Endothelial cell of umbilical vein (primary cell): Measurements from ENCODE around the gene LAMP5. TPM values are rescaled to one million over a fixed set of nuclear protein-coding genes. Genes with fewer than 3 reads are reported as not detected.

Source experiments
- BruUV-seq: library from RNA; stranded (reverse); fragments of 400-500 nt; replicated peaks from 2 replicates; lab custom pipeline; 2021; lab: Mats Ljungman, UMichigan
- CTCF ChIA-PET: fragments of 300-600, 350-600 bp; sonication (Branson Sonifier 250); formaldehyde crosslinking; loops from one replicate; lab custom pipeline; 2021; ENCODE audit warnings: antibody characterized with exemption, inconsistent platforms; lab: Charles Lee
- POLR2A ChIA-PET: fragments of 300-600, 350-600 bp; sonication (Branson Sonifier 250); formaldehyde crosslinking; loops from one replicate; lab custom pipeline; 2021; ENCODE audit warnings: antibody characterized with exemption, inconsistent platforms; lab: Charles Lee
- DNase-seq: peaks from one replicate; pipeline ENCODE4 v3.0.0-alpha.2; 2011; ENCODE audit warnings: low read depth, low spot score
- FAIRE-seq: peaks from 2 replicates; lab custom pipeline; 2011; peaks lifted over from hg19 to GRCh38; lab: Jason Lieb, UNC
- H2AFZ ChIP-seq: 2 replicates; pipeline ENCODE4 v1.6.0; 2012; ENCODE audit warnings: low read depth, low read length, control low read depth, inconsistent platforms
- H3K27ac ChIP-seq: 2 replicates; pipeline ENCODE4 v1.5.1; 2011; ENCODE audit warnings: low read depth, mild to moderate bottlenecking, control low read depth, low read length, moderate library complexity; ENCODE audit not compliant: insufficient read depth
- H3K27me3 ChIP-seq, 2 experiments: 2 replicates each; pipeline versions ENCODE4 v1.6.0 to v1.6.1; 2011; ENCODE audit warnings: low read length in 2 of 2, mixed read lengths in 1 of 2; ENCODE audit not compliant: control insufficient read depth in 2 of 2, insufficient read depth in 2 of 2
- H3K36me3 ChIP-seq, 2 experiments: 2 replicates in 1 of 2; 3 replicates in 1 of 2; pipeline ENCODE4 v1.5.1; 2011; ENCODE audit warnings: low read length in 2 of 2, mild to moderate bottlenecking in 1 of 2, moderate library complexity in 1 of 2; ENCODE audit not compliant: control insufficient read depth in 2 of 2, insufficient read depth in 2 of 2; ENCODE audit errors: extremely low read depth in 1 of 2
- H3K4me1 ChIP-seq: 3 replicates; pipeline ENCODE4 v1.5.1; 2011; ENCODE audit warnings: mild to moderate bottlenecking, low read length; ENCODE audit not compliant: control insufficient read depth, insufficient read depth; ENCODE audit errors: extremely low read depth
- H3K4me2 ChIP-seq: 2 replicates; pipeline ENCODE4 v1.6.1; 2011; ENCODE audit warnings: low read length, control low read depth, mixed read lengths; ENCODE audit not compliant: insufficient read depth
- H3K4me3 ChIP-seq, 3 experiments: fragments of 200-600 bp in 1 of 3; sonication (generic), shearing (Covaris generic) in 1 of 3; replicated peaks in 1 of 3; 2 replicates each; pipeline ENCODE4 v1.5.1; 2011 to 2016; ENCODE audit warnings: control low read depth in 3 of 3, low read length in 3 of 3, mild to moderate bottlenecking in 2 of 3, inconsistent platforms in 1 of 3, low read depth in 1 of 3, moderate library complexity in 1 of 3; ENCODE audit not compliant: insufficient read depth in 1 of 3
- H3K79me2 ChIP-seq: 2 replicates; pipeline ENCODE4 v1.6.0; 2012; ENCODE audit warnings: low read length, inconsistent platforms; ENCODE audit not compliant: control insufficient read depth, insufficient read depth
- H3K9ac ChIP-seq: replicated peaks from 2 replicates; pipeline ENCODE3; 2011; ENCODE audit warnings: low read length, control low read depth; ENCODE audit not compliant: insufficient read depth; ENCODE audit errors: extremely low read depth
- H3K9me1 ChIP-seq: replicated peaks from 3 replicates; pipeline ENCODE4 v1.6.0; 2011; ENCODE audit warnings: mild to moderate bottlenecking, low read length; ENCODE audit not compliant: control insufficient read depth, insufficient read depth; ENCODE audit errors: extremely low read depth
- H3K9me3 ChIP-seq: replicated peaks from 2 replicates; pipeline ENCODE4 v1.5.1; 2012; ENCODE audit warnings: low read length, inconsistent platforms; ENCODE audit not compliant: control insufficient read depth, insufficient read depth
- H4K20me1 ChIP-seq: replicated peaks from 2 replicates; pipeline ENCODE3; 2011; ENCODE audit warnings: mild to moderate bottlenecking, low read length; ENCODE audit not compliant: control insufficient read depth, insufficient read depth; ENCODE audit errors: extremely low read depth
- CTCF ChIP-seq, 2 donors: IDR thresholded peaks; 1 replicate in 1 of 2; 2 replicates in 1 of 2; pipeline ENCODE4 v1.5.1; 2011; ENCODE audit warnings: low read length in 2 of 2, mild to moderate bottlenecking in 2 of 2, moderate library complexity in 2 of 2, control low read depth in 1 of 2, inconsistent platforms in 1 of 2, low read depth in 1 of 2; ENCODE audit not compliant: insufficient read depth in 1 of 2; ENCODE audit errors: extremely low read depth in 1 of 2
- EZH2 ChIP-seq: IDR thresholded peaks from 2 replicates; pipeline ENCODE4 v1.6.1; 2012; ENCODE audit warnings: borderline replicate concordance, low read depth, mild to moderate bottlenecking, moderate library complexity, low read length, inconsistent platforms; ENCODE audit not compliant: severe bottlenecking
- FOS ChIP-seq: IDR thresholded peaks from 2 replicates; pipeline ENCODE4 v1.6.1; 2011; ENCODE audit warnings: mild to moderate bottlenecking, low read length, moderate library complexity, borderline replicate concordance; ENCODE audit not compliant: insufficient read depth
- GATA2 ChIP-seq: IDR thresholded peaks from 2 replicates; pipeline ENCODE4 v1.7.0; 2011; ENCODE audit warnings: low read depth, mild to moderate bottlenecking, moderate library complexity, mixed read lengths, low read length; ENCODE audit not compliant: insufficient read length, insufficient read depth
- JUN ChIP-seq: IDR thresholded peaks from 2 replicates; pipeline ENCODE4 v1.6.1; 2011; ENCODE audit warnings: borderline replicate concordance, low read depth; ENCODE audit not compliant: insufficient read length, insufficient read depth
- MAX ChIP-seq: IDR thresholded peaks from 2 replicates; pipeline ENCODE4 v1.6.1; 2011; ENCODE audit not compliant: insufficient read depth, insufficient read length
- MYC ChIP-seq: IDR thresholded peaks from one replicate; pipeline ENCODE4 v1.6.1; 2011; ENCODE audit warnings: mild to moderate bottlenecking, low read depth, low read length
- POLR2A ChIP-seq: IDR thresholded peaks from 2 replicates; pipeline ENCODE4 v1.6.1; 2012; ENCODE audit warnings: low read depth, mild to moderate bottlenecking, control low read depth, low read length
- POLR2AphosphoS5 ChIP-seq: IDR thresholded peaks from 2 replicates; pipeline ENCODE4 v1.6.1; 2012; ENCODE audit warnings: low read depth, mild to moderate bottlenecking, control low read depth, low read length, moderate library complexity; ENCODE audit not compliant: insufficient read depth
- dilution Hi-C: fragments of 300-500 bp; cut with MboI; formaldehyde crosslinking; loops from one replicate; pipeline ENCODE4 v1.15.0; 2019; ENCODE audit warnings: low sequenced_read_pairs; ENCODE audit not compliant: extremely low pct_ligation_motif_present
- intact Hi-C: fragments of 100-400 bp; cut with micrococcal nuclease; formaldehyde crosslinking; loops from one replicate; pipeline ENCODE4 v1.10.0; 2022
- polyA plus RNA-seq, 4 experiments: library from polyadenylated mRNA; depleted of rRNA in 3 of 4; stranded (reverse) in 3 of 4; unstranded in 1 of 4; fragments of >200 nt; gene quantifications; 2 replicates each; pipeline versions ENCODE4 v1.2.1 to v1.2.3, GENCODE V29; 2011 to 2012; ENCODE audit warnings: missing spikeins in 1 of 4
- total RNA-seq: library from RNA; stranded (reverse); gene quantifications from 2 replicates; pipeline ENCODE4 v1.2.3, GENCODE V29; 2021

The LAMP5 gene
- total and polyA plus RNA-seq, 2 donors (not counting 3 experiments of a cell fraction or from before 2014, with no cell fraction given): not detected

- H3K9me3 ChIP-seq: no peaks in the 10 kb centered on the region
- no peak overlapping the region for H3K27ac ChIP-seq
- no peaks in the 10 kb centered on the region for H4K20me1 ChIP-seq
- ChIA-PET CTCF (no interaction called here), POLR2A (no interaction called here)
- H3K9ac ChIP-seq: no peak overlapping the region
- BruUV-seq: no TSS peak
- no peak for DNase-seq
- no peak overlapping the region for H3K4me3 ChIP-seq
- H3K9me1 ChIP-seq: no peaks in the 10 kb centered on the region
- dilution Hi-C loops (no loop called here), intact Hi-C loops (no loop called here)
- no peaks in the 10 kb centered on the region for H3K4me1 ChIP-seq
- H3K79me2 ChIP-seq: no peaks in the 10 kb centered on the region
- no peak for TF ChIP-seq EZH2
- TF ChIP-seq POLR2A: no peak
- TF ChIP-seq GATA2: no peak
- TF ChIP-seq CTCF (IDR thresholded peaks at IDR 0.05; ENCODE audit: extremely low read depth in 1 of 2, insufficient read depth in 1 of 2, low read depth in 1 of 2, low read length in 2 of 2): no peak
- no peak for TF ChIP-seq MYC
- no peak for TF ChIP-seq FOS
- no peak for TF ChIP-seq MAX
- TF ChIP-seq POLR2AphosphoS5: no peak
- no peak for TF ChIP-seq JUN
- H2AFZ ChIP-seq: no peak overlapping the region
- H3K4me2 ChIP-seq: no peak overlapping the region
- FAIRE-seq: no peak
- H3K36me3 ChIP-seq: no peaks in the 10 kb centered on the region
- no peaks in the 10 kb centered on the region for H3K27me3 ChIP-seq
Measured at GRCh38 chr20:9488063-9488462, 26.3 kb upstream of the LAMP5 start.
